Retina (tissue), 1 donor: ENCODE measurements around the gene VAV2.

ENCODE experiments used
- DNase-seq: peaks from one replicate; pipeline ENCODE4 v3.0.0-alpha.2; 2016

The VAV2 gene

DNA sequence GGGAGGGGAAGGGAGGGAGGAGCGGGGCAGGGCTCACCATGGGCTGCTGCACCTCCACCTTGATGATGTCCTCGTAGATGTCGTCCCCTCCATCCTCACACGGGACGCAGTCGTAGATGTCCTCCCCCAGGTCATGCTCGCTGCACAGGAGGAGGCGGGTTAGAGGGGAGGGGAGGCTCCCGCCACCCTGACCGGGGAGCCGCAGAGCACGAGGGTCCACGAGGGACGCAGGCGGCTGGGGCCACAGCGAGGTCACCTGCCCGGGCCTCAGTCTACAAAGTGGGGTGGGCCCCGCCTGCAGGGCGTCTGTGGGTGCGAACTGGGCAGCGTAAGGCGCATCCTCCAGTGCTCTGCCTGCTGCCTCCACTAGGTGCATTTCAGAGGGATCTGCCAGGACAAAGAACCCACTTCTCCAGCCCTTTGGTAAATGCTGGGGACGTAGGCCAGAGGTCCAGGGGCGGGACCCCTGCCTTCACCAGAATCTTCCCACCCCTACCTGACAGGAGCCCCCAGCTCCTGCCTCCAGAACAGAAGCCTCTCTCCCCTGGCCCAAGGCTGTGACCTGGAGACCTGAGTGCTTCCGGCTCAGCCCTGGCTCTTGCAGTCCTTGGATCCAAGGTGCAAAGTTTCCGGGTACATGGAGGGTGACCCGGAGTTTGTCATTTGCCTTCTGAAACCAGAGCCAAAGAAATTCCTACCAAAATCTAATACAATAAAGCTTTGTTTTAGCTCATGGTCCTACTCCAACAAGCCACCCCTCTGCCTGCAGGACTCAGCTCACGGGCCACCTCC is 179.9 kb downstream of the VAV2 start:
- no peak for DNase-seq

- DNase-seq, result peak; percentile 40
Measured at GRCh38 chr9:133811471-133811870, 180.7 kb downstream of the VAV2 start.

DNA sequence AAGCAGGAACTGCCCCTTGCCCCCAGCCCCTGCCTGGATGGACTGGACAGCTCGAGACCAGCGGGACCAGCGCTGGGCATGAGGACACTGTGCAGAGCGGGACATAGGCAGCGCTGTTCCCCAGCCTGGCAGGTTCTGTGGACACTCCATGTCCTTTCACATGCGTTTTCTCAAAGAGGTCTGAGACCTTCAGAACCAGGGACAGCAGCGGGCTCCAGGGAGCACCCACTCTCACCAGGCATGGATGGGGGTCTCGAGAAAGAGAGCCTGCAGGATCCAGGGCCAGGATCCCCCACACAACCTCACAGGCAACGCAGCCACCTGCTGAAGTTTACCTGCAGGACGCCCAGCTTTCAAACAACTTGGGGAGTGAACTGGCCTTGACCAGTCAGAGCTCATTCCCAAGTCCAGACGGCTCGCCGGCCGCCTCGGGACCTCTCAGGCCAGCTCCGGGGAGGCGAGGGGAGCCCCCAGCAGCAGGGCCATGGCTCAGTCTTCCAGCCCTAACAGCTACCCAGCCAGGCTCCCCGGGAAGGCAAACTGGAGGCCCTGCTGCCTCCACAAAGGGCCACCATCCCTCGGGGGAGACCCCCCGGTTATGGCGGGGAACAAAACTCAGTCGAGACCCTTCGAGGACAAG is 181.4 kb downstream of the VAV2 start:
- DNase-seq, result no peak

DNA sequence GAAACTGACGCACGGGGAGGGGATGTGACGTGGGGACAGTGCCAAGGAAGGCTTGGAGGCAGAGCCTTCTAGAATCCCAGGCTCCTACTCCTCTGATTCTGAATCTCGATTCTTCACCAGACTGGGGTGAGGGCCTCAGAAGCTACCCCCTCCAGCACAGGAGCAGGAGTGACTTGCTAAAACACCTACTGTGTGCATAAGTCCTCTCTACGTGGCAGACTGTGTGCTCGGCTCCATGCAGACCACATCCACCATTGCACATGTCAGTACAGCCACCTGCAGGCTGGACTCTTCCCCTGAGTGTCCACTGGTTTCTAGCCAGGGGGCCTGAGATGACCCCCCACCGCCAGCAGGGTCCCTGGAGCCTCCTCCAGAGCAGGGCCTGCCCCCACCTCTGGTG is 182.8 kb downstream of the VAV2 start:
- DNase-seq, result no peak

DNA sequence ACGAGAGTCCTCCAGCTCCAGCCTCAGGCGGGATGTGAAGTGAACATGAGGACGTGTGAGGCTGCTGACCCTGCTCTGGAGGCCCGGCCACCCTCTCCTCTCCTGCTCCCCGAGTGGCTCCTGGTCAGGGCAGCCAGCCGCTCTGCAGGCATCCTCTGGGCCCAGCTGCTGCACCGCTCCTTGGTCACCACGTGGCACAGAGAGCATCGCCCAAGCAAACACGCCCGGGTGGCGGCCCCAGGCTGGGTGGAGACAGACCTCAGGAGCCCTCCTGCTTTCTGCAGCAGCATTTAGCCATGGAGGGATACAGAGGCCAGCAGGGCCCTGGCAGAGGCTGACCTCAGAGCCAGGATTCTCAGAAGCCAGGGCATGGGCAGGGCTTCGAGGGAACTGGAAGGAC is 184.3 kb downstream of the VAV2 start:
- no peak for DNase-seq

- no peak for DNase-seq
Measured at GRCh38 chr9:133807037-133807436, 185.1 kb downstream of the VAV2 start.

DNA sequence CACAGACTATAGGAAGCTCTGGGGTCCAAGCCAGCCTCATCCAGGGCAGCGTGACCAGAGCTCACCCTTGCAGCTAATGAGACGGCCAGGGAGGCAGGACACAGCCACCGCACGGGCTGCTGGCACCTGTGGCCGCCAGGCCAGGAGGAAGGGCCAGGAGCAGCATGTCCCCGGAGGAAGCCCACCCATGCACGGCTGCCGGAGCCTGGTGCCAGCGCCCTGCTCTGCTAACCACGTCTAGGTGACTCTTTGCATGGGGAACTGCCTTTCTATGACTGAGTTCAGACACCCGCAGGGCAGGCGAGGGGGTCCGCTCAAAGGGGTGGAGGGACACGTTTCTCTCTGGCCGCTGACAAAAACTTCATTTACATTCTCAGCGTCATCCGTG is 185.5 kb downstream of the VAV2 start:
- DNase-seq, result no peak

- DNase-seq, result no peak
Measured at GRCh38 chr9:133805876-133806622, 186.1 kb downstream of the VAV2 start.

DNA sequence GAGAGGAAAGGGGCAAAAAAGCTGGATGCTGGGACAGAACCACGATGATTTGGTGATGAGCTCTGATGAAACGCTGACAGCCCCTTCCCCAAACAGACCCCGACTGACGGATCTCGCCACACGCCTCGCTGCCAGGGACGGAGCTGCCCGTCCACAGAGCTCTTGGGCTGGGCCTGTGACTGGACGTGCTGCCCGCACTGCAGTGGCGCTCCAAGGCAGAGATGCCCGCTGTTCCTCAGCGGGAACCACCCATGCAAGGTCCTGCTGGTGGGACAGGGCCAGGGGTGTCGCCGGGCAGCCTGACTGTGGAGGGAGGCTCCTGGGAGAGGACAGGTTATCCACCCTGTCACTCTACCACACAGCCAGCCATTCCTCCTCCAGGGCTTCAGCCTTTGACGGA is 187.9 kb downstream of the VAV2 start:
- no peak for DNase-seq

DNA sequence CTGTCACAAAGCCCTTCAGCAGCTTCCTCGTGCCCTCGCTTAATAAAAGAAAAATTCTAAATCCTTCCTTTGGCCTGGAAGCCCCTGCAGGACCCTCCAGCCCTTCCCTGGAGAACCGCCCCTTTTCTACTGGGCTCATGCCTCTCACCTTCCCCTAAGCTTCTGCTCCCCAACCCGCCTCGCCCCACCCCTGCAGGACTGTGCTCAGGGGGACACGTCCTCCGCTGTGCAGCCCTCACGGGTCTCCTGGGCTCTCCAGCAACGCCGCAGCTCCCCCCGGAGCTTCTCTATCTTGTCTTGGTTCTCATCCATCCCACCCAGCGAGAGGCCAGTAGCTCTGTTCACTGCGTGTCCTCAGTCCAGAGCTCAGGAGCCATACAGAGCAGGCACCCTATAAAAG is 188.4 kb downstream of the VAV2 start:
- no peak for DNase-seq

DNA sequence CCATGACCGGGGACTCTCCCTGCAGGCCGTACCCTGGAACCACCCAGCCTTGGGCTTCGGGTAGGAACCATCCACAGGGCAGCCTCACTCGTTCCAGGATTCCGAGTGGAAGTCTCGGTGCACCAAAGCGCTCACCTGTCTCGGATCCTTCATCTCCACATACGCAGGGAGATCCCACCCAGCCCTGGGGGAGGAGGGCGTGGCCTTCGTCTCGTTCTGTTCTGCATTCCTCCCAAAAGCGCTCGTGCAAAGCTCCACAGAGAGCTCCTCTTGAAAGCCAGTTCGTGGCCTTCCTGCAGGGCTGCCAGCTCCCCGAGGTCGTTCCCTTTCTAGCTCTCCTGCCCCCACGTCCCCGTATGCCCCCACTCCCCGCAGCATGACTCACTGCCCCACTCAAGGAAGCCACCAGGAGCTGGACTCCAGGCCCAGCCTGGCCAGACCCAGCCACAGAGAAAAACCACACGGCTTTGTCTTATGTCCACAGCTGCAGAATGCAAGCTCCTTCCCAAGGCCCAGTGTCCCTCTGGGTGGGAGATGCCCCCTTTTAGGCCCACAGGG is 189.0 kb downstream of the VAV2 start:
- no peak for DNase-seq

DNA sequence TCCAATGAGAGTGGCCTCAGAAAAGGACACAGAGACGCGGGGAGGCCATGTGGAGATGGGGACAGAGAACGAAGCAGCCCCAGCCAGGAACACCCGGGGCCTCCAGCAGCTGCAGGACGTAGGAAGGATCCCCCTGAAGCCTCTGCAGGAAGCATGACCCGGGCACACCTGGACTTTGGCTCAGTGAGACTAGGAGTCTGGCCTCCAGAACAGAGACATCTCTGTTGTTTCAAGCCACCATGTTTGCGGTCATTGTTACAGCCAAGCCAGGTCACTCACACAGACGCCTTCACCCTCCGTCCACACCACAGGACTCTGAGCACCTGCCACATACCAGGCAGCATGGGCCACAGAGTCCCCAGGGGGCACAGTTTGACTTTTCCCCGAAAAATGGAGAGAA is 190.4 kb downstream of the VAV2 start:
- no peak for DNase-seq

DNA sequence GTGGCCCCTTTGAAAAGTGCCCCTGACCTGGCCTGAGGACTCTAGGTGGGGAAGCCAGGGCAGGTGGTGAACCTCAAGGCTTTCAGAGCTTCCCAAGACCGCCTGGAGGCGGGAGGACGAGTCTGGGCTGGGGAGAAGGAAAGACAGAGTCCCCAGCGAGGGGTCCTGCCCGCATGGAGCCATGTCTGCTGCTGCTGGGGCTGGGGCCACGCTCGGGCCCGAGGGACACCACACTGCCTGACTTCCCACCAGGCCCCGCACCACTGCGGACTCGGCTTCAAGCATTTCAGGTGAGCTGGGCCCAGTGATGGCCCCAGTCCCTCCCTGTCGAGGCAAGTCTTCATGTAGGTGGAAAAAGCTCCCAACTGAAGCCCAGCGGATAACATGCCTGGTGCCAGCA is 191.9 kb downstream of the VAV2 start:
- no peak for DNase-seq

GRCh38 chr9:133799716-133800115 is 192.4 kb downstream of the VAV2 start:
- no peak for DNase-seq

GRCh38 chr9:133799106-133799505 is 193.0 kb downstream of the VAV2 start:
- no peak for DNase-seq

GRCh38 chr9:133798160-133798559 is 194.0 kb downstream of the VAV2 start:
- DNase-seq, result no peak

DNA sequence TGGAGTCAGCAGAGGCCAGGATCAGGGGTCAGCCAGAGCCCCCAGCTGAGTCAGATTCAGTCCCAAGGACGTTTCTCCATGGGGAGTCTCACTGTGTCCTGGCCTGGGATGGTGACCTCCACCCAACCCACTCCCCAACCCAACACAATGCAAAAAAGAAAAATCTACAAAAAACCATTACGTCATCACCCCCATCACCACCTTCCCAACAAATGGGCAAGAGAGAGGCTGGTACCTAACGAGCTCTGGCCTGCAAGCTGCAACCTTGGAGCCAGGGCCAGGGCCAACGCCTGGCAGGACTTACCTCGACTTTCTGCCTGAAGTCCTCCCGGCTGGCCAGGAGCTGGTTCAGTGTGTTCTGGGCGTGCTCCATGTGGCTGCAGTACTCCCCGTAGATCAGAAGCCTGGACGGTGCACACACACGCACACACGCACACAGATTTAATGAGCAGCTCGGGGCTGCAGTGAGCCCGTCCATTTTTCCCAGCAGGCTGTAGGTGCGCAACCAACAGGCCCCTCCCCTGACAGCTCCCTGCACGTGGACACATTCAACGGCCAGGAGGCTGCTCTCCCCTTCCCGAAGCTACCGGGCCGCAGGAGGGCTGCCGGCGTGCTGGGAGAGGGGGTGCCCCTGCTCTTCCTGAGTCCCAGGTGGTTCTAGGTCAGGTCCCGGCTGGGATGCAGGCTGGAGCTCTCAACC is 194.6 kb downstream of the VAV2 start:
- DNase-seq, result no peak

GRCh38 chr9:133796562-133796961 is 195.6 kb downstream of the VAV2 start:
- DNase-seq, result no peak

DNA sequence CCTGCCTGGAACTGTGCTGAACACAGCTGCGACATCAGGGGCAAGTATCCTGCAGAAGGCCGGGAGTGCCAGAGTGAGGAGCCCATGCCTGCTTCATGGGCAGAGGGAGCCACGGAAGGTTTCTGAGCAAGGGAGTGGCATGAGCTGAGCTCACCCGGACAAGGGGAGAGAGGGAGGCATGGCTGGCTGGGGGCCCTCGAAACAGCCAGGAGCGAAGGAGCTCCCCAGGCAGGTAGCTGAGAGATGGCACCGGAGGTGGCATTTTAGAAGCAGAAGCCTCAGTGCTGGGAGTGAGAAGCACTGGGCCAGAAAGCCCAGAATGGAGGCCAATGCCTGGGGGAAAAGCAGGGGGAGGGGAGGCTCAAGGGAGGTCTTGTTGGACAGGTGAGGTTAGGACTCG is 197.1 kb downstream of the VAV2 start:
- DNase-seq, result no peak

- no peak for DNase-seq
Measured at GRCh38 chr9:133794016-133794760, 197.9 kb downstream of the VAV2 start.

- DNase-seq, result no peak
Measured at GRCh38 chr9:133793471-133793870, 198.7 kb downstream of the VAV2 start.
